WTC11 (cell line): ENCODE results near the gene MICAL2. TPM values are rescaled to one million over a fixed set of nuclear protein-coding genes. Genes with fewer than 3 reads are reported as not detected.

ENCODE experiments used
- ATAC-seq: fragments of 200-7000 bp; cut with Tn5 transposase; 2 replicates; pipeline ENCODE4 v1.10.0; 2021; ENCODE audit warnings: mild to moderate bottlenecking, moderate library complexity
- CTCF ChIA-PET: fragments of 300-600 bp; sonication (Branson Sonifier 250); formaldehyde crosslinking; loops from one replicate; lab custom pipeline; 2021; ENCODE audit warnings: antibody characterized with exemption; lab: Charles Lee
- POLR2A ChIA-PET: fragments of 350-600 bp; sonication (Branson Sonifier 250); formaldehyde crosslinking; loops from one replicate; lab custom pipeline; 2021; ENCODE audit warnings: antibody characterized with exemption; lab: Charles Lee
- DNase-seq: peaks from one replicate; pipeline ENCODE4 v3.0.0; 2021; ENCODE audit warnings: low spot score
- H3K27ac Mint-ChIP-seq: 2 replicates; pipeline ENCODE4 v1.8.0; 2021; ENCODE audit warnings: mixed read lengths
- H3K27me3 Mint-ChIP-seq: 2 replicates; pipeline ENCODE4 v1.8.0; 2021; ENCODE audit warnings: low read depth, mild to moderate bottlenecking, moderate library complexity, mixed read lengths
- H3K36me3 Mint-ChIP-seq: 2 replicates; pipeline ENCODE4 v1.8.0; 2021; ENCODE audit warnings: mixed read lengths
- H3K4me1 Mint-ChIP-seq: 2 replicates; pipeline ENCODE4 v1.8.0; 2022; ENCODE audit warnings: mixed read lengths
- H3K4me3 Mint-ChIP-seq: 2 replicates; pipeline ENCODE4 v1.8.0; 2021; ENCODE audit warnings: mild to moderate bottlenecking, moderate library complexity, mixed read lengths
- H3K9me3 Mint-ChIP-seq: 2 replicates; pipeline ENCODE4 v1.8.0; 2021; ENCODE audit warnings: mixed read lengths
- ELF4 ChIP-seq: sonication (generic); formaldehyde crosslinking; IDR thresholded peaks from 2 replicates; pipeline ENCODE4 v1.8.1; 2022; ENCODE audit warnings: low read depth, mild to moderate bottlenecking, moderate library complexity, missing genetic modification reagents
- NFATC4 ChIP-seq: fragments of 250-450 bp; sonication (Bioruptor Pico); IDR thresholded peaks from 2 replicates; pipeline ENCODE4 v1.9.0; 2021; ENCODE audit warnings: mild to moderate bottlenecking
- NFE2L1 ChIP-seq: sonication (generic); formaldehyde crosslinking; IDR thresholded peaks from 2 replicates; pipeline ENCODE4 v1.8.1; 2023; ENCODE audit warnings: missing genetic modification reagents
- NFYB ChIP-seq: sonication (generic); formaldehyde crosslinking; conservative IDR thresholded peaks from 2 replicates; pipeline ENCODE4 v1.8.0; 2022; ENCODE audit warnings: low read depth, missing genetic modification reagents
- SMAD4 ChIP-seq: sonication (generic); formaldehyde crosslinking; IDR thresholded peaks from 2 replicates; pipeline ENCODE4 v1.8.0; 2022; ENCODE audit warnings: mild to moderate bottlenecking, missing genetic modification reagents
- SOX15 ChIP-seq: fragments of 250-450 bp; sonication (Bioruptor Pico); IDR thresholded peaks from 2 replicates; pipeline ENCODE4 v1.9.0; 2021; ENCODE audit warnings: mild to moderate bottlenecking
- ZBTB21 ChIP-seq: sonication (generic); formaldehyde crosslinking; IDR thresholded peaks from 2 replicates; pipeline ENCODE4 v1.8.1; 2023; ENCODE audit warnings: mild to moderate bottlenecking, missing genetic modification reagents, borderline replicate concordance
- ZNF121 ChIP-seq: sonication (generic); formaldehyde crosslinking; IDR thresholded peaks from 2 replicates; pipeline ENCODE4 v1.8.0; 2023; ENCODE audit warnings: missing genetic modification reagents
- ZNF138 ChIP-seq: sonication (generic); formaldehyde crosslinking; conservative IDR thresholded peaks from 2 replicates; pipeline ENCODE4 v1.8.1; 2022; ENCODE audit warnings: mild to moderate bottlenecking, moderate library complexity, missing genetic modification reagents
- ZNF232 ChIP-seq: sonication (generic); formaldehyde crosslinking; IDR thresholded peaks from 2 replicates; pipeline ENCODE4 v1.8.0; 2022; ENCODE audit warnings: mild to moderate bottlenecking, missing genetic modification reagents
- ZNF416 ChIP-seq: fragments of 250-450 bp; sonication (Bioruptor Pico); IDR thresholded peaks from 2 replicates; pipeline ENCODE4 v1.9.0; 2021; ENCODE audit warnings: mild to moderate bottlenecking, inconsistent platforms
- total RNA-seq: library from RNA; stranded (reverse); gene quantifications from 3 replicates; pipeline ENCODE4 v1.2.3, GENCODE V29; 2021
- TF ChIP-seq, protein P1 (sequence below): sonication (generic); formaldehyde crosslinking; IDR thresholded peaks from 2 replicates; pipeline ENCODE4 v1.8.1; 2023; ENCODE audit warnings: mild to moderate bottlenecking, missing genetic modification reagents, moderate library complexity
- TF ChIP-seq, protein P2 (sequence below): sonication (generic); formaldehyde crosslinking; IDR thresholded peaks from 2 replicates; pipeline ENCODE4 v1.8.0; 2023; ENCODE audit warnings: mild to moderate bottlenecking, missing genetic modification reagents
- TF ChIP-seq, protein P3 (sequence below): sonication (generic); formaldehyde crosslinking; IDR thresholded peaks from 2 replicates; pipeline ENCODE4 v1.8.0; 2022; ENCODE audit warnings: mild to moderate bottlenecking, missing genetic modification reagents
- TF ChIP-seq, protein P4 (sequence below): fragments of 250-450 bp; sonication (Bioruptor Pico); IDR thresholded peaks from 2 replicates; pipeline ENCODE4 v1.9.0; 2021; ENCODE audit warnings: mild to moderate bottlenecking, borderline replicate concordance
- TF ChIP-seq, protein P5 (sequence below): sonication (generic); formaldehyde crosslinking; IDR thresholded peaks from 2 replicates; pipeline ENCODE4 v1.8.1; 2022; ENCODE audit warnings: mild to moderate bottlenecking, missing genetic modification reagents, moderate library complexity, borderline replicate concordance

Gene MICAL2
- total RNA-seq, 1 experiment from 2014 or later: 3.1 TPM

DNA sequence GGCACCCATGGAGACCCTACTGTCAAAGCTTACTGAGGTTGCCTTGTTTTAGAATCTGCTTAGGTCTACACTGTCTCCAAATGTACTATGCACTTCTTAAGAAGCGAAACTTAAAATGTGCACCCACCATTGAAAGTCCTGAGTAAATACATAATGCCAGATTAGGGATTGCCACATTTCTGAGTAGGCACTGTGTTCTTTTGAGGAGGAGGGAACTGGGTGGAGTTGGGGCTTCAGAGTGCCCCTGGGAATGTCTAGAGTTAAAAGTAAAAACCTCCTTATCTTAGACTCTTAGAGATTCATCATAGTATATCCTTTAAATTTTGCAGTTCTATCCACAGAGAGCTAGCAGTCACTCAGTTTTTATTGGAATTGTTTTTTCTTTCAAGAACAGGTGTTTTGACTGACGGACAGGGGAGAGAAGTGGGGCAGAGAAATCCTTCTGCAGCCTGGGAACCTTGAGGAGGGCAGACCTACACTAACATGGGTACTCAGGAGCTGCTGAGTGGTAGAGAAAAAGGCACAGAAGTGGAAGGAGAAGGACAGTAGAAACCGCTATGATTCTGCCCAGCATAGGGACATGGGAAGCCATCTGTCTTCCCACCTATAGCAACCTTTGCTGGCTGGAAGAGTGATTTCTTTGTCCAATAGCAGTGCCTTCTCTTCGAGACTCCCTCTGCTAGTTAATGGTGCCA lies 33.4 kb upstream of the MICAL2 start:
- peaks cover 2% of the 10 kb centered on the region for H3K27me3 Mint-ChIP-seq
- H3K36me3 Mint-ChIP-seq: no peaks in the 10 kb centered on the region
- peaks cover 3% of the 10 kb centered on the region; the same call in 1 of the 2 replicates for H3K4me1 Mint-ChIP-seq
- H3K27ac Mint-ChIP-seq: no peak overlapping the region
- no peaks in the 10 kb centered on the region; the same call in 1 of the 2 replicates for H3K9me3 Mint-ChIP-seq
- TF ChIP-seq SMAD4 (no peak), NFYB (CRISPR knock-in tag) (no peak), ZNF121 (CRISPR knock-in tag) (no peak), SOX15 (CRISPR knock-in tag) (no peak), NFATC4 (CRISPR knock-in tag) (no peak), ZNF232 (no peak), ELF4 (no peak)
- TF ChIP-seq, protein P1, sequence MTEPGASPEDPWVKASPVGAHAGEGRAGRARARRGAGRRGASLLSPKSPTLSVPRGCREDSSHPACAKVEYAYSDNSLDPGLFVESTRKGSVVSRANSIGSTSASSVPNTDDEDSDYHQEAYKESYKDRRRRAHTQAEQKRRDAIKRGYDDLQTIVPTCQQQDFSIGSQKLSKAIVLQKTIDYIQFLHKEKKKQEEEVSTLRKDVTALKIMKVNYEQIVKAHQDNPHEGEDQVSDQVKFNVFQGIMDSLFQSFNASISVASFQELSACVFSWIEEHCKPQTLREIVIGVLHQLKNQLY: no peak
- TF ChIP-seq, protein P2, sequence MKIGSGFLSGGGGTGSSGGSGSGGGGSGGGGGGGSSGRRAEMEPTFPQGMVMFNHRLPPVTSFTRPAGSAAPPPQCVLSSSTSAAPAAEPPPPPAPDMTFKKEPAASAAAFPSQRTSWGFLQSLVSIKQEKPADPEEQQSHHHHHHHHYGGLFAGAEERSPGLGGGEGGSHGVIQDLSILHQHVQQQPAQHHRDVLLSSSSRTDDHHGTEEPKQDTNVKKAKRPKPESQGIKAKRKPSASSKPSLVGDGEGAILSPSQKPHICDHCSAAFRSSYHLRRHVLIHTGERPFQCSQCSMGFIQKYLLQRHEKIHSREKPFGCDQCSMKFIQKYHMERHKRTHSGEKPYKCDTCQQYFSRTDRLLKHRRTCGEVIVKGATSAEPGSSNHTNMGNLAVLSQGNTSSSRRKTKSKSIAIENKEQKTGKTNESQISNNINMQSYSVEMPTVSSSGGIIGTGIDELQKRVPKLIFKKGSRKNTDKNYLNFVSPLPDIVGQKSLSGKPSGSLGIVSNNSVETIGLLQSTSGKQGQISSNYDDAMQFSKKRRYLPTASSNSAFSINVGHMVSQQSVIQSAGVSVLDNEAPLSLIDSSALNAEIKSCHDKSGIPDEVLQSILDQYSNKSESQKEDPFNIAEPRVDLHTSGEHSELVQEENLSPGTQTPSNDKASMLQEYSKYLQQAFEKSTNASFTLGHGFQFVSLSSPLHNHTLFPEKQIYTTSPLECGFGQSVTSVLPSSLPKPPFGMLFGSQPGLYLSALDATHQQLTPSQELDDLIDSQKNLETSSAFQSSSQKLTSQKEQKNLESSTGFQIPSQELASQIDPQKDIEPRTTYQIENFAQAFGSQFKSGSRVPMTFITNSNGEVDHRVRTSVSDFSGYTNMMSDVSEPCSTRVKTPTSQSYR (CRISPR knock-in tag): no peak
- TF ChIP-seq, protein P3, sequence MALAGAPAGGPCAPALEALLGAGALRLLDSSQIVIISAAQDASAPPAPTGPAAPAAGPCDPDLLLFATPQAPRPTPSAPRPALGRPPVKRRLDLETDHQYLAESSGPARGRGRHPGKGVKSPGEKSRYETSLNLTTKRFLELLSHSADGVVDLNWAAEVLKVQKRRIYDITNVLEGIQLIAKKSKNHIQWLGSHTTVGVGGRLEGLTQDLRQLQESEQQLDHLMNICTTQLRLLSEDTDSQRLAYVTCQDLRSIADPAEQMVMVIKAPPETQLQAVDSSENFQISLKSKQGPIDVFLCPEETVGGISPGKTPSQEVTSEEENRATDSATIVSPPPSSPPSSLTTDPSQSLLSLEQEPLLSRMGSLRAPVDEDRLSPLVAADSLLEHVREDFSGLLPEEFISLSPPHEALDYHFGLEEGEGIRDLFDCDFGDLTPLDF: no peak
- DNase-seq (no peak), ATAC-seq (no peak)
- ChIA-PET CTCF (interaction anchor here (0.6 to 1.9 kb wide), 3 partner anchors 10 to 205 kb away, joined by 3 to 6 read pairs (median 4); no protein-coding TSS in a partner anchor), POLR2A (no interaction called here)
- no peak overlapping the region for H3K4me3 Mint-ChIP-seq

DNA sequence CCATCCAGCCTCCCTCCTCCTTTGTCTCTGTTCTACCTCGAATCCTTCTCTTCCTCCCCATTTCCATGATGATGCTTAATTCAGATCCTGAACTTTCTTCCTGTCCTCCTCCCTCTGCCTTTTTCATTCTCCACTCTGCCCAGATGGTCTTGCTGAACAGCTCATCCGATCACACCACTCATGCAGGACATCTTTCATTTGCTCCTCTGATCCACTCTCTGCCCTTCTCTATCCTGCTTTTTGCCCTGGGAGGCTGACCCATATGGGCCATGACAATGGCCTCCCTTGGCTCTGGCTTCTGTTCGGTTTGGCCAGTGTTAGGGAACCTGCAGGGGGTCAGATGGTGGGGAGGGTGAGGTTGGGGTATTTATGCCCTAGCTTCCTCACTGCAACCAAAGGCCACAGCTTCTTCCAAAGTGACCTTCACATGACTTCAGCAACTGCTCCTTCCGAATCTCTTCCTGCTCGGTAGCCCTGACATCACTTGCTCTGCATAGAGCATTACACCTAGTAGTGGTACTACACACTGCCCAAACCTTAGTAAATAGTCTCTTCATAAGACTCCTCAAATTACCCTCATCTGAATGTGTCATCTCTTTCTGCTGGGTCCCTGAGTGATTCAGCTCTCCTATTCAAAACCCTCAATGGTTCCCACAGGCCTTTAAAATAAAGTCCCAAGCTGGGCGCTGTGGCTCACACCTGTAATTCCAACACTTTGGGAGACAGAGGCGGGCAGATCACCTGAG lies 32.7 kb upstream of the MICAL2 start:
- H3K4me1 Mint-ChIP-seq: peaks cover 3% of the 10 kb centered on the region; the same call in 1 of the 2 replicates
- ATAC-seq: no peak
- POLR2A ChIA-PET: no interaction called here

More for the DNA sequence above, 32.7 kb upstream of the MICAL2 start:
- TF ChIP-seq NFE2L1 (CRISPR knock-in tag) (no peak), ZNF416 (CRISPR knock-in tag) (no peak), ELF4 (no peak), ZNF232 (no peak), ZBTB21 (CRISPR knock-in tag) (no peak), ZNF138 (CRISPR knock-in tag) (no peak)
- TF ChIP-seq, protein P4, sequence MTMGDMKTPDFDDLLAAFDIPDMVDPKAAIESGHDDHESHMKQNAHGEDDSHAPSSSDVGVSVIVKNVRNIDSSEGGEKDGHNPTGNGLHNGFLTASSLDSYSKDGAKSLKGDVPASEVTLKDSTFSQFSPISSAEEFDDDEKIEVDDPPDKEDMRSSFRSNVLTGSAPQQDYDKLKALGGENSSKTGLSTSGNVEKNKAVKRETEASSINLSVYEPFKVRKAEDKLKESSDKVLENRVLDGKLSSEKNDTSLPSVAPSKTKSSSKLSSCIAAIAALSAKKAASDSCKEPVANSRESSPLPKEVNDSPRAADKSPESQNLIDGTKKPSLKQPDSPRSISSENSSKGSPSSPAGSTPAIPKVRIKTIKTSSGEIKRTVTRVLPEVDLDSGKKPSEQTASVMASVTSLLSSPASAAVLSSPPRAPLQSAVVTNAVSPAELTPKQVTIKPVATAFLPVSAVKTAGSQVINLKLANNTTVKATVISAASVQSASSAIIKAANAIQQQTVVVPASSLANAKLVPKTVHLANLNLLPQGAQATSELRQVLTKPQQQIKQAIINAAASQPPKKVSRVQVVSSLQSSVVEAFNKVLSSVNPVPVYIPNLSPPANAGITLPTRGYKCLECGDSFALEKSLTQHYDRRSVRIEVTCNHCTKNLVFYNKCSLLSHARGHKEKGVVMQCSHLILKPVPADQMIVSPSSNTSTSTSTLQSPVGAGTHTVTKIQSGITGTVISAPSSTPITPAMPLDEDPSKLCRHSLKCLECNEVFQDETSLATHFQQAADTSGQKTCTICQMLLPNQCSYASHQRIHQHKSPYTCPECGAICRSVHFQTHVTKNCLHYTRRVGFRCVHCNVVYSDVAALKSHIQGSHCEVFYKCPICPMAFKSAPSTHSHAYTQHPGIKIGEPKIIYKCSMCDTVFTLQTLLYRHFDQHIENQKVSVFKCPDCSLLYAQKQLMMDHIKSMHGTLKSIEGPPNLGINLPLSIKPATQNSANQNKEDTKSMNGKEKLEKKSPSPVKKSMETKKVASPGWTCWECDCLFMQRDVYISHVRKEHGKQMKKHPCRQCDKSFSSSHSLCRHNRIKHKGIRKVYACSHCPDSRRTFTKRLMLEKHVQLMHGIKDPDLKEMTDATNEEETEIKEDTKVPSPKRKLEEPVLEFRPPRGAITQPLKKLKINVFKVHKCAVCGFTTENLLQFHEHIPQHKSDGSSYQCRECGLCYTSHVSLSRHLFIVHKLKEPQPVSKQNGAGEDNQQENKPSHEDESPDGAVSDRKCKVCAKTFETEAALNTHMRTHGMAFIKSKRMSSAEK: no peak
- TF ChIP-seq, protein P5, sequence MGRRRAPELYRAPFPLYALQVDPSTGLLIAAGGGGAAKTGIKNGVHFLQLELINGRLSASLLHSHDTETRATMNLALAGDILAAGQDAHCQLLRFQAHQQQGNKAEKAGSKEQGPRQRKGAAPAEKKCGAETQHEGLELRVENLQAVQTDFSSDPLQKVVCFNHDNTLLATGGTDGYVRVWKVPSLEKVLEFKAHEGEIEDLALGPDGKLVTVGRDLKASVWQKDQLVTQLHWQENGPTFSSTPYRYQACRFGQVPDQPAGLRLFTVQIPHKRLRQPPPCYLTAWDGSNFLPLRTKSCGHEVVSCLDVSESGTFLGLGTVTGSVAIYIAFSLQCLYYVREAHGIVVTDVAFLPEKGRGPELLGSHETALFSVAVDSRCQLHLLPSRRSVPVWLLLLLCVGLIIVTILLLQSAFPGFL (CRISPR knock-in tag): no peak
- TF ChIP-seq, protein P1: no peak
- Mint-ChIP-seq H3K36me3 (no peaks in the 10 kb centered on the region), H3K27me3 (peaks cover 2% of the 10 kb centered on the region), H3K27ac (no peak overlapping the region), H3K9me3 (no peaks in the 10 kb centered on the region; the same call in 1 of the 2 replicates), H3K4me3 (no peak overlapping the region)
- CTCF ChIA-PET: interaction anchor here (0.6 to 1.9 kb wide), 5 partner anchors 9 to 204 kb away, joined by 3 to 6 read pairs (median 3); no protein-coding TSS in a partner anchor
- no peak for DNase-seq
